ENCODE measurements around the gene RARB. TPM values are rescaled to one million over a fixed set of nuclear protein-coding genes. Genes with fewer than 3 reads are reported as not detected.

The RARB gene
- total and polyA plus RNA-seq, 9 of the 15 experiments (the other 6 are each of a cell fraction or from before 2014, with no cell fraction given), result 0.15 to 1.3 (median 0.27) TPM

DNA sequence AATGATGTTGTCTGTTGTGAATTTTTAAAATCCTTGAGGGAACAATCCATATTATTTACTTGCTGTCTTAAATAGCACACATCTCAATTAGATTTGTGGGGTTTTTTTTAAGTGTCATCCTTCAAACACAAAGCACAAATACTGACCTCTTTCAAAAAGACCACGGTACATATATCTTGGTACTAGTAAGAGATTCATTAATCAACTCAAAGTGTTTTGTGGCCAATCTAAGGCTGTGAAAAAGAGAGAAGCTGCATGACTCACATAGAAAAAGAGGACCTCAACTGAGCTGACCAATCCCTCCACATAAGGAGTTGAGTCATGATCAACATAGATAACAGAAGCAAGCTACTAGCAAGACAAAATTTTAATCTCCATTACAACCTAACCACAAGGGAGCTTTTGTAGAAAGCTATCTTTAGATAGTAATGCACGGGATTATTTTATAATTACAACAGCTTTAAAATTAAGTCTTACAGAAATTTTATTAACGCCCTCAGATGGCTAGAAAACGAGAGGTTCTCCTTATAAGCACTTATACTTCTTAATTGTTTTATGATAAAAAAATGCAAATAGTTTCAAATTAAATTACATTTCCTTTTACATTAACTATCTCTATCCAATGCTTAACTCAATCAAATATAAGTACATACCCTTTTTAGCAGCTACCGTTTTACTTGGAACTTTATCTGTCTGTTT is 176.2 kb downstream of the RARB start (continued):
- TF ChIP-seq, protein P1, sequence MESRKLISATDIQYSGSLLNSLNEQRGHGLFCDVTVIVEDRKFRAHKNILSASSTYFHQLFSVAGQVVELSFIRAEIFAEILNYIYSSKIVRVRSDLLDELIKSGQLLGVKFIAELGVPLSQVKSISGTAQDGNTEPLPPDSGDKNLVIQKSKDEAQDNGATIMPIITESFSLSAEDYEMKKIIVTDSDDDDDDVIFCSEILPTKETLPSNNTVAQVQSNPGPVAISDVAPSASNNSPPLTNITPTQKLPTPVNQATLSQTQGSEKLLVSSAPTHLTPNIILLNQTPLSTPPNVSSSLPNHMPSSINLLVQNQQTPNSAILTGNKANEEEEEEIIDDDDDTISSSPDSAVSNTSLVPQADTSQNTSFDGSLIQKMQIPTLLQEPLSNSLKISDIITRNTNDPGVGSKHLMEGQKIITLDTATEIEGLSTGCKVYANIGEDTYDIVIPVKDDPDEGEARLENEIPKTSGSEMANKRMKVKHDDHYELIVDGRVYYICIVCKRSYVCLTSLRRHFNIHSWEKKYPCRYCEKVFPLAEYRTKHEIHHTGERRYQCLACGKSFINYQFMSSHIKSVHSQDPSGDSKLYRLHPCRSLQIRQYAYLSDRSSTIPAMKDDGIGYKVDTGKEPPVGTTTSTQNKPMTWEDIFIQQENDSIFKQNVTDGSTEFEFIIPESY (CRISPR knock-in tag; IDR thresholded peaks at IDR 0.05), result no peak
- TF ChIP-seq POLR2AphosphoS2 (IDR thresholded peaks at IDR 0.05; ENCODE audit: low read length) (no peak), RB1 (IDR thresholded peaks at IDR 0.05; ENCODE audit: low read depth) (no peak), CBFA2T3 (IDR thresholded peaks at IDR 0.05) (peak; percentile 58), DIDO1 (tag; IDR thresholded peaks at IDR 0.05; ENCODE audit: low read depth) (no peak), CC2D1A (IDR thresholded peaks at IDR 0.05) (peak; percentile 63), ZNF76 (CRISPR knock-in tag; IDR thresholded peaks at IDR 0.05; ENCODE audit: borderline replicate concordance) (no peak), BRF1 (IDR thresholded peaks at IDR 0.05; ENCODE audit: borderline replicate concordance, extremely low read depth, insufficient read length) (no peak), ZNF707 (CRISPR knock-in tag; conservative IDR thresholded peaks at IDR 0.05) (no peak), XRCC5 (IDR thresholded peaks at IDR 0.05; ENCODE audit: low read depth, low read length) (no peak), KDM1A (IDR thresholded peaks at IDR 0.05) (peak; percentile 36 to 38; a peak in 2 of 4 replicates)
- TF ChIP-seq, protein P2, sequence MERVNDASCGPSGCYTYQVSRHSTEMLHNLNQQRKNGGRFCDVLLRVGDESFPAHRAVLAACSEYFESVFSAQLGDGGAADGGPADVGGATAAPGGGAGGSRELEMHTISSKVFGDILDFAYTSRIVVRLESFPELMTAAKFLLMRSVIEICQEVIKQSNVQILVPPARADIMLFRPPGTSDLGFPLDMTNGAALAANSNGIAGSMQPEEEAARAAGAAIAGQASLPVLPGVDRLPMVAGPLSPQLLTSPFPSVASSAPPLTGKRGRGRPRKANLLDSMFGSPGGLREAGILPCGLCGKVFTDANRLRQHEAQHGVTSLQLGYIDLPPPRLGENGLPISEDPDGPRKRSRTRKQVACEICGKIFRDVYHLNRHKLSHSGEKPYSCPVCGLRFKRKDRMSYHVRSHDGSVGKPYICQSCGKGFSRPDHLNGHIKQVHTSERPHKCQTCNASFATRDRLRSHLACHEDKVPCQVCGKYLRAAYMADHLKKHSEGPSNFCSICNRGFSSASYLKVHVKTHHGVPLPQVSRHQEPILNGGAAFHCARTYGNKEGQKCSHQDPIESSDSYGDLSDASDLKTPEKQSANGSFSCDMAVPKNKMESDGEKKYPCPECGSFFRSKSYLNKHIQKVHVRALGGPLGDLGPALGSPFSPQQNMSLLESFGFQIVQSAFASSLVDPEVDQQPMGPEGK (CRISPR knock-in tag; IDR thresholded peaks at IDR 0.05; ENCODE audit: borderline replicate concordance), result no peak
- TF ChIP-seq, protein P3, sequence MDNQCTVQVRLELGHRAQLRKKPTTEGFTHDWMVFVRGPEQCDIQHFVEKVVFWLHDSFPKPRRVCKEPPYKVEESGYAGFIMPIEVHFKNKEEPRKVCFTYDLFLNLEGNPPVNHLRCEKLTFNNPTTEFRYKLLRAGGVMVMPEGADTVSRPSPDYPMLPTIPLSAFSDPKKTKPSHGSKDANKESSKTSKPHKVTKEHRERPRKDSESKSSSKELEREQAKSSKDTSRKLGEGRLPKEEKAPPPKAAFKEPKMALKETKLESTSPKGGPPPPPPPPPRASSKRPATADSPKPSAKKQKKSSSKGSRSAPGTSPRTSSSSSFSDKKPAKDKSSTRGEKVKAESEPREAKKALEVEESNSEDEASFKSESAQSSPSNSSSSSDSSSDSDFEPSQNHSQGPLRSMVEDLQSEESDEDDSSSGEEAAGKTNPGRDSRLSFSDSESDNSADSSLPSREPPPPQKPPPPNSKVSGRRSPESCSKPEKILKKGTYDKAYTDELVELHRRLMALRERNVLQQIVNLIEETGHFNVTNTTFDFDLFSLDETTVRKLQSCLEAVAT (IDR thresholded peaks at IDR 0.05), result peak in 1 of 2 experiments; percentile 64; a peak in 1 of 4 replicates
- TF ChIP-seq, protein P4, sequence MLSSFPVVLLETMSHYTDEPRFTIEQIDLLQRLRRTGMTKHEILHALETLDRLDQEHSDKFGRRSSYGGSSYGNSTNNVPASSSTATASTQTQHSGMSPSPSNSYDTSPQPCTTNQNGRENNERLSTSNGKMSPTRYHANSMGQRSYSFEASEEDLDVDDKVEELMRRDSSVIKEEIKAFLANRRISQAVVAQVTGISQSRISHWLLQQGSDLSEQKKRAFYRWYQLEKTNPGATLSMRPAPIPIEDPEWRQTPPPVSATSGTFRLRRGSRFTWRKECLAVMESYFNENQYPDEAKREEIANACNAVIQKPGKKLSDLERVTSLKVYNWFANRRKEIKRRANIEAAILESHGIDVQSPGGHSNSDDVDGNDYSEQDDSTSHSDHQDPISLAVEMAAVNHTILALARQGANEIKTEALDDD (IDR thresholded peaks at IDR 0.05), result peak; percentile 97

Measured in K562 (cell line).